HG02943 (cell line): ENCODE results near the gene IGFL3.
"Not testable (repeated sequence)": the region's sequence is repeated elsewhere in the genome, so short reads cannot be mapped to it uniquely, and the experiment has no call there.

ENCODE experiments used
- ATAC-seq: cut with Tn5 transposase; IDR thresholded peaks from one replicate; pipeline ENCODE4 v1.9.1; 2021; ENCODE audit warnings: mild to moderate bottlenecking, low read depth, moderate library complexity; ENCODE audit not compliant: unreplicated experiment

IGFL3 gene

DNA sequence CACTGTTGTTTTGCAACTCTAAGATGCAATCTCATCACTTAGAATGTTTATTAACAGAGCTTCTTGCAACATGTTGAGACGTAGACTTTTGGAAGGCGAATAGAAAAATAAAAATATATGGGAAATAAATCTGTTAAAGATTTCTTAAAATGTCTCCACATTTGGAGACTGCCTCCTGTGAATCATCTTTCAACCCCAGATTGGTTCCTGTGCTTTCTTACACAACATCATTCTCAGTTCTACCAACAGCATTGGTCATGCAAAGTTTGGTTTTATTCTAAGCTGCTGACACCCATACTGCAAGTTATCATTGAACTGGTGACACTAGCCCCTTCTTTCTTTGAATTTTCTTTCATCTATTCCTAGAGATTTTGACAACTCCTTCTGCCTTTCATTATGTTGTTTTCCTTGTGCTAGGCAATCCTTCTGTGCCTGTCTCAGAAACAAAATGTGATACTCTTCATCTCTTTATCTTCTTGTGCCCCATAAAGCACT, 1.6 kb upstream of the IGFL3 start:
- ATAC-seq, result no peak

GRCh38 chr19:46125447-46125846, 959 bp upstream of the IGFL3 start:
- no peak for ATAC-seq

GRCh38 chr19:46118136-46118535, 6.4 kb downstream of the IGFL3 start:
- no peak for ATAC-seq

GRCh38 chr19:46116121-46116520, 8.4 kb downstream of the IGFL3 start:
- ATAC-seq, result no peak

DNA sequence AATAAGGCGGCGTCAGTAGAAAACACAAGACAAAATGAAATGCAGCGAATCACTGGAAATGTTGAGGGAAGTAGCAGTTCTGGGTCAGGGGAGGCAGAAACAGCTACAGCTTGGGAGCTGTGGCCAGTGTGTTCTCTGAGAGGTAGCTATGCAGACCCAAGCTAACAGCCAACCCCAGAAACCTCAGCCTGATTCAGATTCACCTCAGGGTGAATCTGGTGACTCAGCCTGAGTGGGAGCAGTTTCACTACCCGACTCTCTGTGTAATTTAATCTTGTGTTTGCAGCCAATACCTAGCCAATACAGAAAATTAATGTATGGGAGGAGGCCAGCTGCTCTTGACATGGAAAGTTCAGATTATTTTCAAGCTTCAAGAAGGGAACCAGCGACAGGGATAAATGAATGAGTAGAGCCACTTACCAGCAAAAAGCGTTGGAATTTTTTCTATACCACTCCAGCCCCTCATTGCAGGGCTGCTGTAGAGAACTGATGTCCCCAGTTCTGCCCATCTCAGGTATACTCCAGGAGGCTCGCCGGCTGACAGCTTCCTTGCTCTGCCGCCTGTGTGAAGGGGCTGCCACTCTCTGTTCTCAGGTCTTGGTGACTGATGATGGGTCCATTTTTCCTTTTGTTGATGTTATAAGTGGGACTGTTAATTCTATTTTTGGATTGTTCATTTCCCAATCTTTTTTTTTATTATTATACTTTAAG, 8.9 kb downstream of the IGFL3 start:
- ATAC-seq, result no peak

- no peak for ATAC-seq
These were observed 10.8 kb downstream of the IGFL3 start for GRCh38 chr19:46113726-46114125.

DNA sequence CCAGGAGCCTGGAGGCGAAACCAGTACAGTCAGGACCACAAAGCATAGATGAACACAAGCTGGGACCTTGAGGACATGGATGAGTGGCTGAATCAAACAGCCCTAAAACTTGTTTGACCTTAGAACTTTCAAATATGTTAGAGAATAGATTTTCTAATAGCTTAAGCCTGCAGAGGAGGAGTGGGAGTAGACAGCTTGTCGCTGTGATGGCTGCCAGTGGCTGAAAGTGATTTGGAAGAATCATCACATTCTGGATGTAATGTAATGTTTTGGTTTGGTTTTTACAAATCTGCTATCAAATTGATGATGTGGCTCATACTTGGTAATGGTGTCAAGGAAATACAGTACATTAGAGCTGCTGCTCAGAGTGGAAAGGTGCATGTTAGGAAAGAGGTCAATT, 12.0 kb downstream of the IGFL3 start:
- ATAC-seq, result no peak

DNA sequence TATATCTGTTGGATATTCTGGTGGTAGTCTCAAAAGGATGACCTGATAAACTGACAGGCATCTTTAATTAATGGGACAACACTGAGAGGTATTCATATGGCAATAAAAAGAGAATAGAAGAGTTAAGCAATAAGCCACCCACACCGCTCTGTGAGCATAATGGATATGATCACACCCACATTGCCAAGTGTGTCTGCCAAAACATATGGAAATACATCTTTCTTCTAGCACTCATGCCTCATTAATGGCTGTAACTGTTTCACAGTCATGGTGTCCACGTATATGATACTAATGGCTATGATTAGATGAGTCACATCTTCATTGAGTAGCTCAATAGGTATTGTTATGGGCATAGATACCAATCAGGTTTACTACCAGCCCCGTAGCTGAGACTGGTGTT, 13.1 kb downstream of the IGFL3 start:
- no peak for ATAC-seq

GRCh38 chr19:46109876-46110275, 14.6 kb downstream of the IGFL3 start:
- no peak for ATAC-seq

DNA sequence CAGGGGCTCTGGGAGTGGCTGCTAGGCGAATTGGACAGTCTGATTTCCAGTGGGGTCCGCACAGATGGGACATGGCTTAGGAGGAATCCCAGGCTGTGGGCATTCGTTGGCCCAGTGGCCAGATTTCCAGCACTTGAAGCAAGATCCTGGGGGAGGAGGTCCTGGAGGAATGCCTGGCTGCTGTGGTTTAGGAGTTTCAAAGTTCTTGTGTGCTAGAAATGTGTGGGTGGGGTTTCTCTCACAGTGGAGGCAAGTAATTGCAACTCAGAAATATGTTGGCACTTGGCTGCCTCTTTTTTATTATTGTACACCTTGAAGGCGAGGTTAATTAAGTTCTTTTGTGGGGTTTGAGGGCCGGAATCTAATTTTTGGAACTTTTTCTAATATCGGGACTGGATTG, 17.1 kb downstream of the IGFL3 start:
- ATAC-seq, result no peak

- ATAC-seq, result not testable (repeated sequence)
These were observed 22.2 kb downstream of the IGFL3 start for GRCh38 chr19:46102333-46102732.

GRCh38 chr19:46101293-46101692, 23.2 kb downstream of the IGFL3 start:
- ATAC-seq, result no peak

DNA sequence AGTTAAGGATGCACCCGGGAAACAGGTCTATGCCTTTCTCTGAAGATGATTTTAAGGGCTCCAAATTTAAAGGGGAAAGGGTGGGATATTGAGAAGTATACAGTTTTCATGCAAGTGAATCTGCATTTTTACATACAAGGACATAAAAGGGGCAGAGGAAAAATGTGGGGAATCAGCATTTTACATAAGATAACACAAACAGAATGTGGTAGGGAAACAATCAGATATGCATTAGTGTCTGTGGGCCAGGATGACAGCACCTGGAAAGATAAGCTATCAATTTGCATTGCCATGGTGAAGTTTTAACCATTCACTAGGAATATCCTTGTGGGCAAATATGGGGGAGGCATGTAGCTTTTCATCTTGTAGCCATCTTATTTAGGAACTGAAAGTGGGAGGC, 24.1 kb downstream of the IGFL3 start:
- no peak for ATAC-seq

DNA sequence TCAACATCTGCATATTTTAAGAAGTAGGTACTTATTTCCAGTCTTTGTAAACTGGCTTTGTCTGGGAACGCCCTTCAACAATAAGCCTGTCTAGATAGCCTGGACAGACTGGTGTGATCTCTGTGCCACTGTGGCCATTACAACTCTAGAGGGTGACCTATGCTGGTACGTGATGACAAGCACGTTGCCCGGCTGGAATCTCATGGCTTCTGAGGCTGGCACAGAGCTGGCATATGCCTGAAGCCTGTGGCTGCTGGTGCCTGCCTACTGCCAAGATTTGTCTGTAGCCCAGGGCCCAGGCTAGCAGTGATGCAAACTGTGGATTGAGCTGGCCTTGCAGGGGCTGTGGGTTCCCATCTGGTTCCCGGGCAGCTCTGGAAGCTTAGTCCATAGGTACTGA, 34.0 kb downstream of the IGFL3 start:
- no peak for ATAC-seq

DNA sequence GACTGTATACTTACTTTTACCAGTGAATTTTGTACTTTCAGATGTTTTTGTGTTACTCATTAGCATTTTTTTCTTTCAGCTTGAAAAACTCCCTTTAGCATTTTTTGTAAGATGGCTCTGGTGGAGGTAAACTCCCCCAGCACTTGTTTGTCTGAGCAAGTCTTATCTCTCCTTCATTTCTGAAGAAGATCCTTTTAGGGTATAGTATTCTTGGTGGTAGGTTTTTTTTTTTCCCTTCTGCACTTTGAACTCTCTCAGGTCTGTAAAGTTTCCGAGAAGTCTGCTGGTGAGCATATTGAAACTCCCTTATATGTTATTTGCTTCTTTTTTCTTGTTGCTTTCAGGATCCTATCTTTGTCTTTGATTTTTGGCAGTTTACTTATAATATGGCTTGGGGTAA, 35.1 kb downstream of the IGFL3 start:
- no peak for ATAC-seq

GRCh38 chr19:46088101-46088500, 36.4 kb downstream of the IGFL3 start:
- no peak for ATAC-seq

- ATAC-seq, result no peak
These were observed 38.6 kb downstream of the IGFL3 start for GRCh38 chr19:46085888-46086287.

- no peak for ATAC-seq
These were observed 41.8 kb downstream of the IGFL3 start for GRCh38 chr19:46082728-46083050.

- ATAC-seq, result no peak
These were observed 42.4 kb downstream of the IGFL3 start for GRCh38 chr19:46081928-46082727.

DNA sequence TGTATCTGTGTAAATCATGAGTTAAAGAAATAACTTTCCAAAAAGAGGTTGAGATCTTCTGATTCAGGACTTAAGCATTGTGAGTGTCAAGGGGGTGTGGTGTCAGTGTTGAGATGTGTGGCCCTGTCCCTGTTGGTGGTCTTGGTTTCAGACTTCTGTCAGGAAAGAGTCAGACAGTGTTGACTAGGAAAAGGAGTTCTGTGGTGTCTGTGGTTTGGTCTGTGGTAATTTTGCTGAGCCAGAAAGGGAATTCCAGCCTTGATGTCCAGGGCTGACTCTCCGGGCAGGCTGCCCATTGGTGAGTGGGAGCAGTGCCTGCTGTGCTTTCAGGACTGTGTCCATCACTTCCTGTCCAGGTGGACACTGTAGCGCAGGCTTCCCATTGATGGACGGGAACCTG, 43.9 kb downstream of the IGFL3 start:
- no peak for ATAC-seq

- ATAC-seq, result no peak
These were observed 44.9 kb downstream of the IGFL3 start for GRCh38 chr19:46079576-46079975.
